NCI-H1417 treated with DMSO at 0.1 percent for 48 hours (cell line): ENCODE results near the gene GIMAP6.
"Not testable (repeated sequence)": the region's sequence is repeated elsewhere in the genome, so short reads cannot be mapped to it uniquely, and the experiment has no call there.

Source experiments
- DNase-seq: peaks from one replicate; lab custom pipeline; 2025; lab: John Stamatoyannopoulos, UW

GIMAP6 gene

GRCh38 chr7:150631866-150632864 lies at the start of gene GIMAP6:
Gene GIMAP6, minus strand, starts transcription at chr7:150632385. Its CDS starts 2,243 bp downstream, at chr7:150630142.
- no peak for DNase-seq

GRCh38 chr7:150680364-150680763 lies 48.2 kb upstream of the GIMAP6 start:
- not testable (repeated sequence) for DNase-seq

- DNase-seq = not testable (repeated sequence)
Measured at GRCh38 chr7:150678601-150679000, 46.4 kb upstream of the GIMAP6 start.

GRCh38 chr7:150676854-150677253 lies 44.7 kb upstream of the GIMAP6 start:
- DNase-seq = not testable (repeated sequence)

- not testable (repeated sequence) for DNase-seq
Measured at GRCh38 chr7:150676276-150676675, 44.1 kb upstream of the GIMAP6 start.

GRCh38 chr7:150675714-150676113 lies 43.5 kb upstream of the GIMAP6 start:
- no peak for DNase-seq

- DNase-seq = not testable (repeated sequence)
Measured at GRCh38 chr7:150671798-150672585, 39.8 kb upstream of the GIMAP6 start.

- DNase-seq = no peak
Measured at GRCh38 chr7:150668977-150669376, 36.8 kb upstream of the GIMAP6 start.

GRCh38 chr7:150668472-150668911 lies 36.3 kb upstream of the GIMAP6 start:
- no peak for DNase-seq

GRCh38 chr7:150666412-150666811 lies 34.2 kb upstream of the GIMAP6 start:
- no peak for DNase-seq

- DNase-seq = no peak
Measured at GRCh38 chr7:150665896-150666295, 33.7 kb upstream of the GIMAP6 start.

GRCh38 chr7:150665089-150665748 lies 33.0 kb upstream of the GIMAP6 start:
- DNase-seq = no peak

- no peak for DNase-seq
Measured at GRCh38 chr7:150663802-150664494, 31.8 kb upstream of the GIMAP6 start.

GRCh38 chr7:150662821-150663220 lies 30.6 kb upstream of the GIMAP6 start:
- not testable (repeated sequence) for DNase-seq

- DNase-seq = no peak
Measured at GRCh38 chr7:150660939-150661613, 28.9 kb upstream of the GIMAP6 start.

- no peak for DNase-seq
Measured at GRCh38 chr7:150657526-150657925, 25.3 kb upstream of the GIMAP6 start.

GRCh38 chr7:150656047-150656446 lies 23.9 kb upstream of the GIMAP6 start:
- DNase-seq = no peak

- no peak for DNase-seq
Measured at GRCh38 chr7:150654692-150655091, 22.5 kb upstream of the GIMAP6 start.

GRCh38 chr7:150649080-150649385 lies 16.8 kb upstream of the GIMAP6 start:
- DNase-seq = no peak

GRCh38 chr7:150648353-150649079 lies 16.3 kb upstream of the GIMAP6 start:
- no peak for DNase-seq
